Sigmoid colon (tissue), 4 donors: ENCODE data around the gene RAB3B.

Source experiments
- CTCF ChIP-seq, 4 experiments: fragments of 450-650 bp in 3 of 4; fragments of 200-600 bp in 1 of 4; IDR thresholded peaks; one replicate each; pipeline ENCODE4 v1.5.1; 2016 to 2019; ENCODE audit warnings: antibody characterized with exemption in 4 of 4, mild to moderate bottlenecking in 3 of 4, moderate library complexity in 2 of 4
- EP300 ChIP-seq, 4 donors: sonication (generic); formaldehyde crosslinking; IDR thresholded peaks; one replicate each; pipeline ENCODE4 v1.6.1; 2017; ENCODE audit warnings: antibody characterized with exemption in 4 of 4
- POLR2A ChIP-seq, 2 donors: fragments of 450-650 bp; IDR thresholded peaks; one replicate each; pipeline ENCODE4 v1.6.1; 2016; ENCODE audit warnings: antibody characterized with exemption in 2 of 2, mild to moderate bottlenecking in 2 of 2, moderate library complexity in 2 of 2
- POLR2AphosphoS5 ChIP-seq, 4 donors: sonication (generic); formaldehyde crosslinking; IDR thresholded peaks; one replicate each; pipeline ENCODE4 v1.6.1; 2017; ENCODE audit warnings: antibody characterized with exemption in 4 of 4

- TF ChIP-seq CTCF (IDR thresholded peaks at IDR 0.05) (no peak), POLR2AphosphoS5 (IDR thresholded peaks at IDR 0.05) (no peak), POLR2A (IDR thresholded peaks at IDR 0.05) (no peak), EP300 (IDR thresholded peaks at IDR 0.05) (no peak)
Measured at GRCh38 chr1:51952638-51953037, 37.9 kb downstream of the RAB3B start.
